Liver (tissue), 3 donors: Measurements from ENCODE around the gene CLDN3.
A peak's percentile ranks its signal among the peaks of the same experiment; 100 is the strongest.

Experiments used
- CTCF ChIP-seq: fragments of 150-350 bp; IDR thresholded peaks from 2 replicates; pipeline ENCODE4 v1.5.1; 2017; ENCODE audit warnings: improper control_type of control experiment, low read depth, low read length; ENCODE audit not compliant: missing input control
- EGR1 ChIP-seq, 2 donors: IDR thresholded peaks; 2 replicates each; pipeline ENCODE4 v1.6.1; 2016 to 2018; ENCODE audit warnings: antibody characterized with exemption in 2 of 2, low read depth in 2 of 2
- FOXA1 ChIP-seq: IDR thresholded peaks from 2 replicates; pipeline ENCODE4 v1.6.1; 2016; ENCODE audit warnings: antibody characterized with exemption
- FOXA2 ChIP-seq: IDR thresholded peaks from 2 replicates; pipeline ENCODE4 v1.6.1; 2016; ENCODE audit warnings: antibody characterized with exemption
- GABPA ChIP-seq, 2 donors: IDR thresholded peaks in 1 of 2; conservative IDR thresholded peaks in 1 of 2; 2 replicates each; pipeline ENCODE4 v1.6.1; 2016; ENCODE audit warnings: antibody characterized with exemption in 2 of 2, mild to moderate bottlenecking in 1 of 2, moderate library complexity in 1 of 2
- JUND ChIP-seq, 2 donors: IDR thresholded peaks; 2 replicates each; pipeline ENCODE4 v1.6.1; 2016; ENCODE audit warnings: antibody characterized with exemption in 2 of 2
- RAD21 ChIP-seq, 2 donors: IDR thresholded peaks; 2 replicates each; pipeline ENCODE4 v1.6.1; 2016; ENCODE audit warnings: antibody characterized with exemption in 2 of 2, mild to moderate bottlenecking in 2 of 2
- REST ChIP-seq: IDR thresholded peaks from 2 replicates; pipeline ENCODE4 v1.6.1; 2016; ENCODE audit warnings: antibody characterized with exemption, mild to moderate bottlenecking
- RXRA ChIP-seq, 2 donors: IDR thresholded peaks; 2 replicates each; pipeline ENCODE4 v1.6.1; 2017 to 2018; ENCODE audit warnings: antibody characterized with exemption in 2 of 2, mild to moderate bottlenecking in 1 of 2
- YY1 ChIP-seq: IDR thresholded peaks from 2 replicates; pipeline ENCODE4 v1.6.1; 2016; ENCODE audit warnings: antibody characterized with exemption, mild to moderate bottlenecking
- TF ChIP-seq, protein P1 (sequence below): IDR thresholded peaks from 2 replicates; pipeline ENCODE4 v1.6.1; 2016; ENCODE audit warnings: antibody characterized with exemption
- donor health status: healthy.
- donor health status: healthy.

DNA sequence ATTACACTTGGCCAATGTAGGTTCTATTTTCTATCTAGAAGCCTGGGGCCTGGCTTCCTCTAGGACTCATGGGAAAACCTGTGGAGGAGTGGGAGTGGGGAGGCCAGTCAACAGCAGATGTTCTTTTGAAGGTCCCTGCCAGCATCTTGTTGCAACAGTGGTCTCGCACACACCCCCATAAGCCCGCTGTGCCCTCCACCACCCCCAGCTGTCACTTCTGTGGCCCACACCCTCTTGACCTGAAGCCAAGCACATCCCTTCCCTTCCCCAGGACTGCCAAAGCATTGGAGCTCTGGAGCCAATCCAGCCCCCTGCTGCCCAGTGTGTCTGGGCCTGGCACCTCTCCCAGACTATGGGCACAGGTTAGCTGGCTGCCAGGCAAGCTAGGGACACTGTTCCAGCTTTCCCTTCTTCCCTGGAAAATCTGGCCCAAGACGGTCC is 48.7 kb downstream of the CLDN3 start:
- TF ChIP-seq REST: no peak
- TF ChIP-seq CTCF: no peak
- peak; percentile 47 for TF ChIP-seq YY1
- TF ChIP-seq, protein P1, sequence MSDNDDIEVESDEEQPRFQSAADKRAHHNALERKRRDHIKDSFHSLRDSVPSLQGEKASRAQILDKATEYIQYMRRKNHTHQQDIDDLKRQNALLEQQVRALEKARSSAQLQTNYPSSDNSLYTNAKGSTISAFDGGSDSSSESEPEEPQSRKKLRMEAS: no peak
- no peak for TF ChIP-seq GABPA (IDR thresholded peaks at IDR 0.05 in 1 of 2, conservative IDR thresholded peaks at IDR 0.05 in 1 of 2)
- TF ChIP-seq JUND (IDR thresholded peaks at IDR 0.05): no peak
- no peak for TF ChIP-seq FOXA1
- TF ChIP-seq EGR1 (IDR thresholded peaks at IDR 0.05; ENCODE audit: low read depth in 2 of 2): no peak
- TF ChIP-seq RAD21 (IDR thresholded peaks at IDR 0.05): peak; percentile 54 to 63
- peak; percentile 59 to 73 for TF ChIP-seq RXRA (IDR thresholded peaks at IDR 0.05)
- TF ChIP-seq FOXA2: no peak
